H1 (cell line): ENCODE measurements around the gene CDK4.

Source experiments
- CBX8 ChIP-seq: fragments of 300-800, 300-1000 bp; sonication (generic); IDR thresholded peaks from 2 replicates; pipeline ENCODE4 v1.7.1; 2016; ENCODE audit warnings: low read depth, low read length, borderline replicate concordance
- CEBPB ChIP-seq: IDR thresholded peaks from 2 replicates; pipeline ENCODE4 v1.6.1; 2012; ENCODE audit warnings: low read depth, low read length
- CHD1 ChIP-seq: IDR thresholded peaks from 2 replicates; pipeline ENCODE4 v1.6.1; 2012; ENCODE audit warnings: low read depth, low read length, improper control_type of control experiment
- CTCF ChIP-seq, 3 experiments: IDR thresholded peaks; 1 replicate in 2 of 3; 2 replicates in 1 of 3; pipeline versions ENCODE4 v1.5.1 to v1.6.1; 2011; ENCODE audit warnings: low read length in 3 of 3, mild to moderate bottlenecking in 3 of 3, inconsistent platforms in 2 of 3, low read depth in 1 of 3, moderate library complexity in 1 of 3; ENCODE audit not compliant: insufficient read depth in 1 of 3; ENCODE audit errors: control extremely low read depth in 1 of 3
- EGR1 ChIP-seq: IDR thresholded peaks from 2 replicates; pipeline ENCODE4 v1.6.1; 2011; ENCODE audit warnings: low read depth, low read length, borderline replicate concordance
- EP300 ChIP-seq, 2 experiments: IDR thresholded peaks; 1 replicate in 1 of 2; 2 replicates in 1 of 2; pipeline ENCODE4 v1.6.1; 2011 to 2012; ENCODE audit warnings: low read depth in 2 of 2, low read length in 2 of 2, mild to moderate bottlenecking in 2 of 2, borderline replicate concordance in 1 of 2, inconsistent platforms in 1 of 2, moderate library complexity in 1 of 2
- POLR2A ChIP-seq, 2 experiments: IDR thresholded peaks; 1 replicate in 1 of 2; 2 replicates in 1 of 2; pipeline ENCODE4 v1.6.1; 2011; ENCODE audit warnings: low read depth in 2 of 2, low read length in 2 of 2, mild to moderate bottlenecking in 2 of 2; ENCODE audit errors: control extremely low read depth in 1 of 2
- POLR2AphosphoS5 ChIP-seq: IDR thresholded peaks from 2 replicates; pipeline ENCODE4 v1.6.1; 2011; ENCODE audit warnings: low read depth, low read length
- RAD21 ChIP-seq, 2 experiments: IDR thresholded peaks in 1 of 2; conservative IDR thresholded peaks in 1 of 2; 2 replicates each; pipeline ENCODE4 v1.6.1; 2011; ENCODE audit warnings: low read depth in 2 of 2, low read length in 2 of 2, improper control_type of control experiment in 1 of 2, inconsistent platforms in 1 of 2, mild to moderate bottlenecking in 1 of 2, moderate library complexity in 1 of 2
- SUZ12 ChIP-seq: fragments of 200-600 bp; sonication (generic); IDR thresholded peaks from 2 replicates; pipeline ENCODE4 v1.6.1; 2012; ENCODE audit warnings: mild to moderate bottlenecking, inconsistent platforms, low read length, moderate library complexity, mixed read lengths
- TCF12 ChIP-seq: IDR thresholded peaks from 2 replicates; pipeline ENCODE4 v1.6.1; 2011; ENCODE audit warnings: low read depth, mild to moderate bottlenecking, low read length
- TF ChIP-seq, protein P1 (sequence below): IDR thresholded peaks from 2 replicates; pipeline ENCODE4 v1.6.1; 2012; ENCODE audit warnings: inconsistent platforms

DNA sequence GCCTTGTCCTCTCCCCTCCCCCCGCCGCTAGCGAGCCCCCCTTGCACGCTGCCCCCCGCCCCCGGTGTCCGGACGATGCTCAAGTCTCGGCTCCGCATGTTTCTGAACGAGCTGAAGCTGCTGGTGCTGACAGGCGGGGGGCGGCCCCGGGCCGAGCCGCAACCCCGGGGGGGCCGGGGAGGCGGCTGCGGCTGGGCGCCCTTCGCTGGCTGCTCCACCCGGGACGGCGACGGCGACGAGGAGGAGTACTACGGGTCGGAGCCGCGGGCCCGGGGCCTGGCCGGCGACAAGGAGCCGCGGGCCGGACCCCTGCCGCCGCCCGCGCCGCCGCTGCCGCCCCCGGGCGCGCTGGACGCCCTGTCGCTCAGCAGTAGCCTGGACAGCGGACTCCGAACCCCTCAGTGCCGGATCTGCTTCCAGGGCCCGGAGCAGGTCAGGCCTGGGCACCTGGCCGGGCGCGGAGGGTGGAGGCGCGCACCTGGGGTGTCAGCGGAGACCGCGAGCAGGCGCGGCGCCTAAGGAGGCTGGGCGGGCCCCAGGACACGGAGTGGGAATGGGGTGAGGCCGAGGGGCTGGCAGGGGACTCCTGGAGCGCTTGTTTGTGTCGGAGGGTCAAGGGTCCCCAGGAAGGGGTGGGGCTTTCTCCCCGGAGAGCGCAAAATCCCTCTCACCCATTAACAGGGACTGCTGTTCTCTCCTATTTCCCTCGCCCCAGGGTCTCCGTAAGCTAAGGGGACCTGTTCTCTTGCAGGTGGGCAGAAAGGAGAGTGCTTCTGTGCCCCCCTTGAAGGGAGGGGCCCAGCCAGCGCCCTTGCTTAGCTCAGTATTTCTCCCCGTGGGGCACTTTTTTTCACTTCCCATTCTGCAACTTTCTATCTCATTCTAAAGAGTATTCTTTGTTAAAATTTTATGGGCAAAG is 3.6 kb upstream of the CDK4 start:
- TF ChIP-seq SUZ12: peak; percentile 78
- no peak for TF ChIP-seq POLR2A (IDR thresholded peaks at IDR 0.05; ENCODE audit: control extremely low read depth in 1 of 2, low read depth in 2 of 2, low read length in 2 of 2)
- no peak for TF ChIP-seq CTCF (IDR thresholded peaks at IDR 0.05; ENCODE audit: control extremely low read depth in 1 of 3, insufficient read depth in 1 of 3, low read depth in 1 of 3, low read length in 3 of 3)
- TF ChIP-seq EP300 (IDR thresholded peaks at IDR 0.05; ENCODE audit: borderline replicate concordance in 1 of 2, low read depth in 2 of 2, low read length in 2 of 2): no peak
- TF ChIP-seq POLR2AphosphoS5: no peak
- no peak for TF ChIP-seq CHD1
- no peak for TF ChIP-seq CBX8
- TF ChIP-seq, protein P1, sequence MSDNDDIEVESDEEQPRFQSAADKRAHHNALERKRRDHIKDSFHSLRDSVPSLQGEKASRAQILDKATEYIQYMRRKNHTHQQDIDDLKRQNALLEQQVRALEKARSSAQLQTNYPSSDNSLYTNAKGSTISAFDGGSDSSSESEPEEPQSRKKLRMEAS: no peak
- no peak for TF ChIP-seq TCF12
- no peak for TF ChIP-seq EGR1
- no peak for TF ChIP-seq CEBPB
- no peak for TF ChIP-seq RAD21 (IDR thresholded peaks at IDR 0.05 in 1 of 2, conservative IDR thresholded peaks at IDR 0.05 in 1 of 2; ENCODE audit: low read depth in 2 of 2, low read length in 2 of 2)
